Naive thymus-derived CD4-positive, alpha-beta T cell (primary cell): ENCODE measurements around the gene TSTD2. TPM values are rescaled to one million over a fixed set of nuclear protein-coding genes. Genes with fewer than 3 reads are reported as not detected.
A peak's percentile ranks its signal among the peaks of the same experiment; 100 is the strongest.

Source experiments
- ATAC-seq: fragments of 150-1000 bp; cut with Tn5 transposase; 2 replicates; pipeline ENCODE4 v1.10.0; 2021; ENCODE audit warnings: mild to moderate bottlenecking, moderate library complexity
- CTCF ChIA-PET: fragments of 350-600 bp; sonication (Branson Sonifier 250); formaldehyde crosslinking; loops from one replicate; lab custom pipeline; 2021; ENCODE audit warnings: antibody characterized with exemption; lab: Charles Lee
- POLR2A ChIA-PET: fragments of 350-600 bp; sonication (Branson Sonifier 250); formaldehyde crosslinking; loops from one replicate; lab custom pipeline; 2021; ENCODE audit warnings: antibody characterized with exemption, inconsistent platforms; lab: Charles Lee
- DNase-seq, 9 donors: peaks; one replicate each; pipeline versions ENCODE4 v3.0.0 to v3.0.0-alpha.2; 2020 to 2022; ENCODE audit warnings: mixed read lengths in 1 of 9
- H3K27ac ChIP-seq: one replicate; pipeline ENCODE4 v1.7.0; 2013; ENCODE audit warnings: mild to moderate bottlenecking, low read depth, low read length, moderate library complexity
- H3K27me3 ChIP-seq, 2 donors: one replicate each; pipeline ENCODE4 v1.7.0; 2013; ENCODE audit warnings: low read length in 2 of 2, mild to moderate bottlenecking in 2 of 2, moderate library complexity in 2 of 2; ENCODE audit not compliant: control insufficient read depth in 2 of 2, insufficient read depth in 2 of 2
- H3K36me3 ChIP-seq, 3 experiments: 1 replicate in 2 of 3; 2 replicates in 1 of 3; pipeline ENCODE4 v1.7.0; 2013; ENCODE audit warnings: low read length in 3 of 3, mild to moderate bottlenecking in 3 of 3, moderate library complexity in 1 of 3; ENCODE audit not compliant: insufficient read depth in 3 of 3, control insufficient read depth in 2 of 3
- H3K4me1 ChIP-seq, 2 donors: one replicate each; pipeline ENCODE4 v1.7.0; 2013; ENCODE audit warnings: low read length in 2 of 2, mild to moderate bottlenecking in 2 of 2, moderate library complexity in 1 of 2; ENCODE audit not compliant: control insufficient read depth in 2 of 2, insufficient read depth in 2 of 2
- H3K4me3 ChIP-seq: 2 replicates; pipeline ENCODE4 v1.7.0; 2013; ENCODE audit warnings: mild to moderate bottlenecking, low read length
- H3K9me3 ChIP-seq, 3 experiments: 1 replicate in 2 of 3; 2 replicates in 1 of 3; pipeline ENCODE4 v1.7.0; 2013; ENCODE audit warnings: low read length in 3 of 3; ENCODE audit not compliant: control insufficient read depth in 2 of 3
- H3K27ac Mint-ChIP-seq, 9 donors: one replicate each; pipeline ENCODE4 v1.8.0; 2020 to 2022; ENCODE audit warnings: mixed read lengths in 9 of 9, mild to moderate bottlenecking in 8 of 9, moderate library complexity in 5 of 9, inconsistent platforms in 2 of 9
- H3K27me3 Mint-ChIP-seq, 5 donors: one replicate each; pipeline ENCODE4 v1.8.0; 2021 to 2022; ENCODE audit warnings: mixed read lengths in 5 of 5, mild to moderate bottlenecking in 1 of 5
- H3K36me3 Mint-ChIP-seq, 5 donors: one replicate each; pipeline ENCODE4 v1.8.0; 2020 to 2022; ENCODE audit warnings: mixed read lengths in 5 of 5, mild to moderate bottlenecking in 3 of 5, inconsistent platforms in 1 of 5
- H3K4me1 Mint-ChIP-seq, 7 donors: one replicate each; pipeline ENCODE4 v1.8.0; 2020 to 2022; ENCODE audit warnings: mixed read lengths in 7 of 7, mild to moderate bottlenecking in 3 of 7, inconsistent platforms in 1 of 7
- H3K4me3 Mint-ChIP-seq, 10 donors: one replicate each; pipeline ENCODE4 v1.8.0; 2020 to 2022; ENCODE audit warnings: mild to moderate bottlenecking in 10 of 10, mixed read lengths in 10 of 10, moderate library complexity in 6 of 10, inconsistent platforms in 2 of 10
- H3K9me3 Mint-ChIP-seq, 11 donors: one replicate each; pipeline ENCODE4 v1.8.0; 2020 to 2022; ENCODE audit warnings: mixed read lengths in 11 of 11, mild to moderate bottlenecking in 4 of 11, inconsistent platforms in 1 of 11, moderate library complexity in 1 of 11
- intact Hi-C, 2 donors: fragments of 100-400 bp; cut with micrococcal nuclease; formaldehyde crosslinking; loops; one replicate each; pipeline ENCODE4 v1.15.1; 2023
- polyA plus RNA-seq, 2 donors: library from polyadenylated mRNA; unstranded; fragments of 300-500 nt; fragmentation: Illumina TruSeq; gene quantifications; one replicate each; pipeline ENCODE4 v1.2.3, GENCODE V29; 2021
- total RNA-seq, 6 experiments: library from RNA in 5 of 6; stranded (reverse) in 5 of 6; gene quantifications; 1 replicate in 5 of 6; 2 replicates in 1 of 6; pipeline ENCODE4 v1.2.3 and lab custom pipeline; 2021 to 2026

Gene TSTD2
- total and polyA plus RNA-seq, 7 experiments from 2014 or later: 9.8 to 23.3 (median 16.3) TPM

GRCh38 chr9:97560851-97561250 lies 72.3 kb downstream of the TSTD2 start:
- H3K27ac ChIP-seq: no peak overlapping the region
- no peaks in the 10 kb centered on the region for H3K9me3 Mint-ChIP-seq
- H3K27ac Mint-ChIP-seq: no peak overlapping the region
- no peaks in the 10 kb centered on the region for H3K36me3 Mint-ChIP-seq
- no peaks in the 10 kb centered on the region for H3K36me3 ChIP-seq
- no peak overlapping the region for H3K4me3 Mint-ChIP-seq
- no peaks in the 10 kb centered on the region for H3K9me3 ChIP-seq
- intact Hi-C loops: no loop called here
- H3K27me3 ChIP-seq: no peaks in the 10 kb centered on the region
- ATAC-seq (no peak), DNase-seq (no peak)
- H3K4me3 ChIP-seq: no peak overlapping the region
- peaks cover 0 to 12% (median 8%) of the 10 kb centered on the region in 7 donors for H3K4me1 Mint-ChIP-seq
- ChIA-PET CTCF (interaction anchor here (1.1 kb wide), 1 partner anchor 38 kb away, joined by 3 read pairs; no protein-coding TSS in a partner anchor), POLR2A (no interaction called here)
- H3K27me3 Mint-ChIP-seq: peaks cover 0 to 26% (median 18%) of the 10 kb centered on the region in 5 donors
- H3K4me1 ChIP-seq: no peaks in the 10 kb centered on the region

DNA sequence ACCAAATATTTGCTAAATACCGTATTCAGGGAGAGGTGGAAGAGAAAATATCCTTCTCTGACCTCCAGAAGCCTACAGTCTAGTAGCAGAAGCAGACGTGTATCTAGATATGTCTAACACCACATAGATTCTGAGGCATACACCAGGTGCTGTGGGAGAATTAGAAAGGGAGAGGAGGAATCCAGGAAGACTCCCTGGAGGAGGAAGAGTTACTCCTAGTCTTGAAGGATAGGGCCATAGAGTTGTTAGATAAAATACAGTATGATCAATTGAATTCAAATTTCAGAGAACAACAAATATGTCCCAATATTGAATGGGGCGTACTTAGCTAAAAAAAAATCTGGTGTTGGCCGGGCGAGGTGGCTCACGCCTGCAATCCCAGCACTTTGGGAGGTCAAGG lies 73.0 kb downstream of the TSTD2 start:
- Mint-ChIP-seq H3K4me1 (peaks cover 0 to 12% (median 8%) of the 10 kb centered on the region in 7 donors), H3K27me3 (peaks cover 0 to 28% (median 18%) of the 10 kb centered on the region in 5 donors), H3K9me3 (no peaks in the 10 kb centered on the region), H3K27ac (no peak overlapping the region), H3K36me3 (no peaks in the 10 kb centered on the region), H3K4me3 (no peak overlapping the region)
- no peak for ATAC-seq
- H3K4me3 ChIP-seq: no peak overlapping the region
- H3K4me1 ChIP-seq: no peaks in the 10 kb centered on the region
- intact Hi-C loops: no loop called here
- H3K27me3 ChIP-seq: no peaks in the 10 kb centered on the region
- POLR2A ChIA-PET: no interaction called here
- CTCF ChIA-PET: no interaction called here
- H3K27ac ChIP-seq: no peak overlapping the region
- no peaks in the 10 kb centered on the region for H3K9me3 ChIP-seq
- H3K36me3 ChIP-seq: no peaks in the 10 kb centered on the region
- DNase-seq: no peak

DNA sequence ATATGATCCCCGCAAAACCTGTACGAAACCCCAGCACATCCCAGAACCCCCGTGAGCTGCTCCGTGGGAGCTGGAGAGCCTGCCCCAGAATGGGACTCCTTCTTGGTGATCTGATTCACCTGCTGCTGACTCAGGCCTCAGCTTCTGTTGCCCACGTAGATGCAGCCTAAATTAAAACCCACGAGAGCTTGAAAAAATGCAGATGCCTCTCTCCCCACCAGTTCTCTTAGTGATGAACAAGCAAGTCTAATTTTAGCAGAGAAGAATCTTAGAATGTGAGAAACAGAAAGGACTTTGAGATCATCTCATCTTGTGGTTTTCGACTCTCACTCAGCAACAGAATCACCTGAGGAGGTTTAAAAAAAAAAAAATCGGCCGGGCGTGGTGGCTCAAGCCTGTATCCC lies 74.1 kb downstream of the TSTD2 start:
- Mint-ChIP-seq H3K4me1 (peaks cover 0 to 12% (median 8%) of the 10 kb centered on the region in 7 donors), H3K36me3 (no peaks in the 10 kb centered on the region), H3K4me3 (peak overlapping the region in 2 of 10 donors; percentile 18 to 36), H3K27ac (peak overlapping the region in 3 of 9 donors; percentile 7 to 54 (median 22)), H3K27me3 (peaks cover 8 to 39% (median 18%) of the 10 kb centered on the region in 5 donors), H3K9me3 (no peaks in the 10 kb centered on the region)
- intact Hi-C loops: no loop called here
- Histone ChIP-seq H3K27me3 (no peaks in the 10 kb centered on the region), H3K4me3 (no peak overlapping the region), H3K27ac (no peak overlapping the region), H3K4me1 (no peaks in the 10 kb centered on the region), H3K9me3 (no peaks in the 10 kb centered on the region), H3K36me3 (no peaks in the 10 kb centered on the region)
- ATAC-seq (no peak), DNase-seq (peak in 1 of 9 donors; percentile 34)
- POLR2A ChIA-PET: no interaction called here
- CTCF ChIA-PET: no interaction called here

DNA sequence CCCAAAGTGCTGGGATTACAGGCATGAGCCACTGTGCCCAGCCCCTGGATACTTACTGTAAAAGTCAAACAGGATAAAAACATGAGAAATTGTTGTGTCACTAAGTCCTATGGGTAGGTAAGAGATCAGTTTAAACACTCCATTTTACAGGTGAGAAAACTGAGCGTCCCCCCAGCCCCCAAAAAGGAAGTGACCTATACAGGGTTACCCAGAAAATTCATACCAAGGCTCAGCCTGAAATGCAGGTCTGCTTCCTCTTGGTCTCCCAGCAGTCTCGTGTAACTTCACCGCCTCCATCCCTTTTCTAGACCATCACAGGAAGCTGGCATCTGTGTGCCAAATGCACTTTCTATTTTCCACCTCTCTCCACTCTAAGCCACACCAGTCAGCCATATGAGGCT lies 74.5 kb downstream of the TSTD2 start:
- Histone ChIP-seq H3K27me3 (no peaks in the 10 kb centered on the region), H3K4me1 (no peaks in the 10 kb centered on the region), H3K4me3 (no peak overlapping the region), H3K9me3 (no peaks in the 10 kb centered on the region), H3K27ac (no peak overlapping the region), H3K36me3 (no peaks in the 10 kb centered on the region)
- intact Hi-C loops: no loop called here
- Mint-ChIP-seq H3K4me1 (peaks cover 0 to 12% (median 8%) of the 10 kb centered on the region in 7 donors), H3K4me3 (peak overlapping the region in 2 of 10 donors; percentile 18 to 36), H3K9me3 (no peaks in the 10 kb centered on the region), H3K36me3 (no peaks in the 10 kb centered on the region), H3K27me3 (peaks cover 12 to 39% (median 20%) of the 10 kb centered on the region in 5 donors), H3K27ac (peak overlapping the region in 3 of 9 donors; percentile 7 to 54 (median 22))
- POLR2A ChIA-PET: no interaction called here
- CTCF ChIA-PET: no interaction called here
- DNase-seq (no peak), ATAC-seq (no peak)

DNA sequence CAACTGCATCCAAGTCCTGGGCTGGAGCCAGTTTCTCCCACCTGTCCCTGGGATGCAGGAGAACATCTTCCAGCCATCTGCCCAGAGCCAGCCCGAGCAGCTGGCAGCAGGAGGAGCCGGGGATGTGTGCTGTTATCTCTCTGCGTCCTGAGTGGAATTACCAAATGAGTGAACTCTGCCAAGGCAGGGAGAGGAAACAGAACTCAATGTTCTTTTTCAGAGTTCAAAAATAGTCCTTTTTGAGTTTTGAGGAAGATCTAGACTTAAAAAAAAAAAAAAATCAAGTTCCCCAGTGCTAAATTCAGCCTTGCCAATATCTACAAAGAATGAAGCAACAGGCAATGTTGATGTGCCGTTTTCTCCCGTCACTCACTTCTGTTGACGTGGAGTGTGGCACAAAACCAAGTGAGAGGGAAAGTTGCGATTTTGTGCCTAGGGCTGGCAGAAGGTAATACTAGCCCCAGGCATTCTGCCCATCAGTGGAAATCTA lies 75.5 kb downstream of the TSTD2 start:
- ChIA-PET POLR2A (no interaction called here), CTCF (no interaction called here)
- Histone ChIP-seq H3K4me1 (no peaks in the 10 kb centered on the region), H3K4me3 (no peak overlapping the region), H3K9me3 (no peaks in the 10 kb centered on the region), H3K27me3 (no peaks in the 10 kb centered on the region), H3K27ac (no peak overlapping the region), H3K36me3 (no peaks in the 10 kb centered on the region)
- Mint-ChIP-seq H3K27ac (no peak overlapping the region), H3K27me3 (peaks cover 15 to 44% (median 23%) of the 10 kb centered on the region in 5 donors), H3K4me1 (peaks cover 0 to 12% (median 8%) of the 10 kb centered on the region in 7 donors), H3K4me3 (no peak overlapping the region), H3K36me3 (no peaks in the 10 kb centered on the region), H3K9me3 (no peaks in the 10 kb centered on the region)
- no peak for DNase-seq
- no peak for ATAC-seq
- intact Hi-C loops: no loop called here

- ATAC-seq (no peak), DNase-seq (no peak)
- Mint-ChIP-seq H3K4me3 (no peak overlapping the region), H3K27me3 (peaks cover 22 to 47% (median 29%) of the 10 kb centered on the region in 5 donors), H3K27ac (no peak overlapping the region), H3K4me1 (peaks cover 0 to 12% (median 8%) of the 10 kb centered on the region in 7 donors), H3K36me3 (no peaks in the 10 kb centered on the region), H3K9me3 (no peaks in the 10 kb centered on the region)
- Histone ChIP-seq H3K36me3 (no peaks in the 10 kb centered on the region), H3K4me3 (no peak overlapping the region), H3K9me3 (no peaks in the 10 kb centered on the region), H3K27me3 (no peaks in the 10 kb centered on the region), H3K4me1 (no peaks in the 10 kb centered on the region), H3K27ac (no peak overlapping the region)
- CTCF ChIA-PET: no interaction called here
- POLR2A ChIA-PET: no interaction called here
- intact Hi-C loops: no loop called here
These were observed 76.2 kb downstream of the TSTD2 start for GRCh38 chr9:97556721-97557605.
